Measurements from ENCODE around the gene PNPLA6.

- no peak for TF ChIP-seq POLR2AphosphoS5 (IDR thresholded peaks at IDR 0.05; ENCODE audit: borderline replicate concordance, low read depth, low read length)
- no peak for TF ChIP-seq EZH2 (IDR thresholded peaks at IDR 0.05)
- no peak for TF ChIP-seq FOXP2 (optimal IDR thresholded peaks at IDR 0.05; ENCODE audit: control extremely low read depth, extremely low read length, insufficient read depth)
Measured at GRCh38 chr19:7590256-7590655, 54.7 kb downstream of the PNPLA6 start.
